Measurements from ENCODE around the gene DUOX1.

DUOX1 gene

DNA sequence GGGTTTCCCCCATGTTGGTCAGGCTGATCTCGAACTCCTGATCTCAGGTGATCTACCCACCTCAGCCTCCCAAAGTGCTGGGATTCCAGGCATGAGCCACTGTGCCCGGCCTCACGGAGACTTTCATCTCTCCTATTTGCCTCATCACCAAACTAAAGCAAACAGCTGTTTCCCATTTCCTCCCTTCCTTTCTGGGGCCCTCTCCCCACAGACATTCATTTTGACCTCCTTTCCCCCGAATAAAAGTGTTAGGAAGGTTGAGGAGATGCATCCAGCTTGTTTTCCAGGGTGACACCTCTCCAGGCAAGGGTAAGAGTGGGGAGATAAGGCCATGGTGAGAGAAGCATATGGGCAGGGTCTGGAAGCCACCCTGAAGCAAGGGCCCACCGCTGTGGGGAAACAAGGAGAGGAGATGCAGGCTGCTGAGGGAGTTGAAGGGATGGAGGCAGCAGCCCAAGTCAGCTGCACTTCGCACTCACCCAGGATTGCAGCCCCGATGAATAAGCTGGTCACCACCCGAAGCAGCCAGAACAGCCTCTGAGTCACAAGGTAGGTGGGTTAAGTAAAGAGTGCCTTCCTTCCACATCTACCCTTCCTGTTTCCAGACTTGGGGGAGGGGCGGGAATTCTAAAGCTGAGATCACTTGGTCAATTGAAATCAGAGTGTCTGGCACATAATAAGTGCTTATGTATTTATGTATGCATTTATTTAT is 7.9 kb upstream of the DUOX1 start:
- no peak for DNase-seq (ENCODE audit: low read depth)
- TF ChIP-seq, protein P1, sequence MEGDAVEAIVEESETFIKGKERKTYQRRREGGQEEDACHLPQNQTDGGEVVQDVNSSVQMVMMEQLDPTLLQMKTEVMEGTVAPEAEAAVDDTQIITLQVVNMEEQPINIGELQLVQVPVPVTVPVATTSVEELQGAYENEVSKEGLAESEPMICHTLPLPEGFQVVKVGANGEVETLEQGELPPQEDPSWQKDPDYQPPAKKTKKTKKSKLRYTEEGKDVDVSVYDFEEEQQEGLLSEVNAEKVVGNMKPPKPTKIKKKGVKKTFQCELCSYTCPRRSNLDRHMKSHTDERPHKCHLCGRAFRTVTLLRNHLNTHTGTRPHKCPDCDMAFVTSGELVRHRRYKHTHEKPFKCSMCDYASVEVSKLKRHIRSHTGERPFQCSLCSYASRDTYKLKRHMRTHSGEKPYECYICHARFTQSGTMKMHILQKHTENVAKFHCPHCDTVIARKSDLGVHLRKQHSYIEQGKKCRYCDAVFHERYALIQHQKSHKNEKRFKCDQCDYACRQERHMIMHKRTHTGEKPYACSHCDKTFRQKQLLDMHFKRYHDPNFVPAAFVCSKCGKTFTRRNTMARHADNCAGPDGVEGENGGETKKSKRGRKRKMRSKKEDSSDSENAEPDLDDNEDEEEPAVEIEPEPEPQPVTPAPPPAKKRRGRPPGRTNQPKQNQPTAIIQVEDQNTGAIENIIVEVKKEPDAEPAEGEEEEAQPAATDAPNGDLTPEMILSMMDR (IDR thresholded peaks at IDR 0.05; ENCODE audit: control insufficient read depth, extremely low read depth, insufficient read depth) = no peak
- H3K4me3 ChIP-seq (ENCODE audit: low read depth, low read length) = no peak overlapping the region

DNA sequence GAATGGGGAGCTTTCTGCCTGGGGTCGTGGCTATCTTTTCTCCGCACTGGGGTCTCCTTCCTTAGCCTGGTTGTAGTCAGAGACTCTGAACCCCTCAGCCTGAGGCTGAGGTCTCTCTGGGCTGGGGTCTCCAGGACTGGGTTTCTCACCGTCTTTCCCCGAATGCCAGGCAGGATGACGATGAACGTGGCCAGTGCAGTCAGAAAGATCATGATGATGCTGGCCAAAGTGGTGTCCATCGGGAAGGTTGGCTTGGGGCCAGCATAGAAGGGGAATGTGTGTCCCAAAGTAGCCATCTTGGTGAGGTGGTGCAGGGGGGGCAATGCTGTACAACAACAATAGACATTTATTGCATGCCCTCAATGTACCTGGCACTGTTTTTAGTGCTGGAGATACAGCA is 7.1 kb upstream of the DUOX1 start:
- TF ChIP-seq, protein P1 (IDR thresholded peaks at IDR 0.05; ENCODE audit: control insufficient read depth, extremely low read depth, insufficient read depth) = no peak
- DNase-seq (ENCODE audit: low read depth) = no peak

DNA sequence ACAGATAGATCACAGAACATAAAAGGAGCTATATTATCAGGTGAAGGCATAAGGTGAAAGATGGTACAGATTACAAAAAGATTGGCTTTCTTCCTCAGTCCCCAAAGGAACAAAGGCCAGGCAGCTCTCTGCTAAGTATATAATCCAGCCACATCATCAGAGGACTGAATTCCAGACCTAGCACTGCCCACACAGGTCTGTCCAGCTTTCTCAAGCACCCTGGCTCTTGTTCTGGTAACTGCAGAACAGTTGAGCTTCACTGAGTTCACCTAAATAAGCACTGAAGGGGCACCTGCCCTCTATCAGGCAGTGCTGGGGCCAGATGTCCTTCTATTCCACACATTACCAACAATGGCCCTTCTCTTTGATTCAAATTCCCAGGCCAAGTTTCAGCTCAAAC is 6.4 kb upstream of the DUOX1 start:
- TF ChIP-seq, protein P1 (IDR thresholded peaks at IDR 0.05; ENCODE audit: control insufficient read depth, extremely low read depth, insufficient read depth) = no peak
- no peak for DNase-seq (ENCODE audit: low read depth)
- H3K4me3 ChIP-seq (ENCODE audit: low read depth, low read length) = no peak overlapping the region

More for the DNA sequence above, 7.1 kb upstream of the DUOX1 start:
- H3K4me3 ChIP-seq (ENCODE audit: low read depth, low read length) = no peak overlapping the region

DNA sequence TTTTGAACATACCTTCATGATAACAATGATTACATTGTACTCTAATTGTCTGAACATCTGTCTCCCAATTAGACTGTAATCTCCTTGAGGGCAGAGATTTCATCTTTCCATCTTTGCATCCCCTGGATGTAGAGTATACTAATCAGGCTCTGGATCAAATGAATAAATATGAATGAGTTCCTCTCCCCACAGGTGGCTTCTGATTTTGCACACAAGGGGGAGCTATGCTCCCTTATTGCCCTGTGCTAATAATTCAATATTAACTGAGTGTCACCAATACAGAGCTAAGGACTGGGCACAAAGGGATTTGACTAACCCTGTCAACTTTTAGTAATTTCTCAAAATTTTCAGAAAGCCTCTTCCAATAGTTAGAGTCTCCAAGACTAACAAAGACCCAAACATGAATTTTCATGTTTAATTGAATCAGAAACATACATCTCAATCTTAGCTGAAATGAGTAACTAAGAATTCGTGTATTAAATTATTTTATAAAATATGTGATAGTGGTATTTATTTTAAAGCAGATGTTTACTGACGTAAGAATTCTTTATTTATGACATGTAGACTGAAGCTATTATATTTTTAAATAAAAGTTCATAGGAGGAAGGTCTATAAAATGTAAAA is 3.1 kb upstream of the DUOX1 start:
- no peak overlapping the region for H3K4me3 ChIP-seq (ENCODE audit: low read depth, low read length)
- DNase-seq (ENCODE audit: low read depth) = no peak
- TF ChIP-seq, protein P1 (IDR thresholded peaks at IDR 0.05; ENCODE audit: control insufficient read depth, extremely low read depth, insufficient read depth) = peak; percentile 71

DNA sequence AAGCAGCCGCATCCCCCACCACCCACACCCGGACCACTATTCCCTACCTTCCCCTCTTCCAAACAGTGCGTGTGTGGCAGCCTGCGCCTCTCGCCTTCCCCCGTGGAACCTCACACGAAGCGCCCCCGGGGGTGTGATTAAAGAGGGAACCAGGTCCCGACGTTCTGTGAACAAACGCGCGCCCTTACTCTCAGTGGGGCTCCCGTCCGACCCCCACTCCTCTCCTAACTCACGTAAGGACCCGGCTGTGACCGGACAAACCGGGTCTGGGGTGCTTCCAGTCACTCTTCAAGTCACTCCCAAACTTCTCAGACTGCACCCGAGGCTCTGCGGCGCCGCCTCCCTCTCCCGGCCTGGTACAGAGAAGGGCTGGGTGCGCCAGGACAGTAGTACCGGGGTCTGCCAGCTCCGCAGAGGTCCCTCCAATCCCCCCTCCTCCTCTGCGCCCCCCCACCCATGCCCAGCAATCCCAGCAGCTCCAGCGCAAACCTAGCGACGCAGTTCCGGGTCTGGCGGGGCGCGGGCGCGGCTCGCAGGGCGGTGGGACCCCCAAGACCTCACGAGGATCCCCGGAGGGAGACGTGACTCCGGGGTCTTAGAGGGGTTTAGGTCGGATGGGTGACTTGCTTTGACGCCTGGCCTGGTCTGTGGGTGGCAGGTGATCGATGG is 689 bp upstream of the DUOX1 start:
- no peak for DNase-seq (ENCODE audit: low read depth)
- no peak overlapping the region for H3K4me3 ChIP-seq (ENCODE audit: low read depth, low read length)
- TF ChIP-seq, protein P1 (IDR thresholded peaks at IDR 0.05; ENCODE audit: control insufficient read depth, extremely low read depth, insufficient read depth) = no peak

DNA sequence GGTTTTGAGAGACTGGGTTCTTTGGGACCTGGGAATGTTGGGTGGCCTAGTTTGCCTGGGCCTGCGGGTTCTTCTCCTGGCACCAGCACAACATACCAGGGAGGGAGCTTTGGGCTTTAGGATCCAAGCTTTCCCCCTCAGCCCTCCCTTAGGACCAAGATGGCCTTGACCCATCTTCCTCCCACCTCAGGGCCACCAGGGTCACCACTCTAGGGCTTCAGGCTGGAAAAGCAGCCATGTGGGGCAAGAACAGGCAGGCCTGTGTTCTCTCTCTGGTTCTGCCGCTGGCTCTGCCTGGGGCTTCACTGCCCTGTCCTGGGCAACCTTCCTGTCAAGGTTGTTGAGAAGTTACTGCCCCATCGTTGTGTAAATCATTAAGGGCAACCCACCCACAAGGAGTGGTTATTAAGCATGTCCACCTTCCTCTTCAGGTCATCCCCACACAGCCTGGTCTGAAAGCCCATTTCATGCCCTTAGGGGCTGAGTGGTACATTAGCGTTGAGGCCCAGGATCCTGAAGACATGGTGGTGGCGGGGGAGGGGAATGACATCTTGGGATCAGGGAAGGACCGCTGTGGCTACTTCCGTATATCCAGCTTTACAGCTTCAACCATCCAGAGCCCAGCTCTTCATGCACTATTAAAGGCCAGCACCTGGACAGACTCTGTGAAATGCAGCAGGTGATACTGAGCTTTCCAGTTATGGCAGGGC is 652 bp downstream of the DUOX1 start:
- no peak for DNase-seq (ENCODE audit: low read depth)
- no peak overlapping the region for H3K4me3 ChIP-seq (ENCODE audit: low read depth, low read length)
- TF ChIP-seq, protein P1 (IDR thresholded peaks at IDR 0.05; ENCODE audit: control insufficient read depth, extremely low read depth, insufficient read depth) = no peak

Data from LNCaP clone FGC (cell line).